MCF 10A (cell line): ENCODE results near the gene SMARCD1. TPM values are rescaled to one million over a fixed set of nuclear protein-coding genes. Genes with fewer than 3 reads are reported as not detected.

Source experiments
- BruUV-seq: library from RNA; stranded (reverse); fragments of 400-500 nt; replicated peaks from 2 replicates; lab custom pipeline; 2021; lab: Mats Ljungman, UMichigan
- CTCF ChIA-PET: fragments of 300-600 bp; sonication (Branson Sonifier 250); formaldehyde crosslinking; extraction: SDS; loops from one replicate; lab custom pipeline; 2021; ENCODE audit warnings: antibody characterized with exemption, inconsistent platforms; lab: Yijun Ruan, JAX
- POLR2A ChIA-PET: fragments of 300-600, 350-650 bp; sonication (Branson Sonifier 250); formaldehyde crosslinking; extraction: SDS; loops from one replicate; lab custom pipeline; 2020; ENCODE audit warnings: antibody characterized with exemption, inconsistent platforms; lab: Yijun Ruan, JAX
- DNase-seq: peaks from one replicate; pipeline ENCODE4 v3.0.0-alpha.2; 2018; ENCODE audit not compliant: unreplicated experiment
- H3K27ac Mint-ChIP-seq: one replicate; pipeline ENCODE4 v1.8.0; 2022; ENCODE audit warnings: mild to moderate bottlenecking, low read depth, mixed read lengths; ENCODE audit not compliant: unreplicated experiment
- H3K27me3 Mint-ChIP-seq: one replicate; pipeline ENCODE4 v1.8.0; 2022; ENCODE audit warnings: mixed read lengths; ENCODE audit not compliant: insufficient read depth, unreplicated experiment
- H3K36me3 Mint-ChIP-seq: one replicate; pipeline ENCODE4 v1.8.0; 2022; ENCODE audit warnings: mild to moderate bottlenecking, moderate library complexity, mixed read lengths; ENCODE audit not compliant: insufficient read depth, unreplicated experiment
- H3K4me1 Mint-ChIP-seq: one replicate; pipeline ENCODE4 v1.8.0; 2022; ENCODE audit warnings: mixed read lengths; ENCODE audit not compliant: insufficient read depth, unreplicated experiment
- H3K4me3 Mint-ChIP-seq: one replicate; pipeline ENCODE4 v1.8.0; 2022; ENCODE audit warnings: mild to moderate bottlenecking, moderate library complexity, mixed read lengths; ENCODE audit not compliant: unreplicated experiment
- H3K9me3 Mint-ChIP-seq: one replicate; pipeline ENCODE4 v1.8.0; 2022; ENCODE audit warnings: mixed read lengths; ENCODE audit not compliant: unreplicated experiment
- CTCF ChIP-seq: fragments of 200-600 bp; IDR thresholded peaks from one replicate; pipeline ENCODE4 v1.8.0; 2022; ENCODE audit warnings: antibody characterized with exemption, mild to moderate bottlenecking; ENCODE audit not compliant: unreplicated experiment
- intact Hi-C: fragments of 100-400 bp; cut with micrococcal nuclease; formaldehyde crosslinking; loops from 2 replicates; pipeline ENCODE4 v1.14.1; 2022
- total RNA-seq: library from RNA; stranded (reverse); gene quantifications from 2 replicates; pipeline ENCODE4 v1.2.3, GENCODE V29; 2022

Gene SMARCD1
- total RNA-seq, 1 experiment from 2014 or later = 58.7 TPM

GRCh38 chr12:50049254-50050118 is 35.7 kb upstream of the SMARCD1 start:
- H3K4me3 Mint-ChIP-seq = no peak overlapping the region
- TF ChIP-seq CTCF = no peak
- no peak for DNase-seq
- no peaks in the 10 kb centered on the region for H3K9me3 Mint-ChIP-seq
- intact Hi-C loops = no loop called here
- ChIA-PET CTCF (interaction anchor here (0.5 to 2.0 kb wide), 8 partner anchors 11 to 461 kb away, joined by 3 to 13 read pairs (median 4); no protein-coding TSS in a partner anchor), POLR2A (interaction anchor here (0.6 to 1.1 kb wide), 2 partner anchors 9 to 91 kb away, joined by 3 read pairs; no protein-coding TSS in a partner anchor)
- H3K4me1 Mint-ChIP-seq = no peaks in the 10 kb centered on the region
- no peak overlapping the region for H3K27ac Mint-ChIP-seq
- peaks cover 34% of the 10 kb centered on the region for H3K27me3 Mint-ChIP-seq
- no peaks in the 10 kb centered on the region for H3K36me3 Mint-ChIP-seq
- BruUV-seq = no TSS peak

GRCh38 chr12:50050119-50050385 is 35.1 kb upstream of the SMARCD1 start:
- Mint-ChIP-seq H3K27me3 (peaks cover 34% of the 10 kb centered on the region), H3K36me3 (no peaks in the 10 kb centered on the region), H3K4me3 (no peak overlapping the region), H3K4me1 (no peaks in the 10 kb centered on the region), H3K27ac (no peak overlapping the region), H3K9me3 (no peaks in the 10 kb centered on the region)
- CTCF ChIA-PET = interaction anchor here (0.5 to 2.0 kb wide), 7 partner anchors 11 to 461 kb away, joined by 3 to 13 read pairs (median 4); no protein-coding TSS in a partner anchor
- intact Hi-C loops = no loop called here
- no peak for TF ChIP-seq CTCF
- BruUV-seq = no TSS peak
- POLR2A ChIA-PET = interaction anchor here (1.1 kb wide), 1 partner anchor 91 kb away, joined by 3 read pairs; no protein-coding TSS in a partner anchor
- no peak for DNase-seq

GRCh38 chr12:50050410-50051098 is 34.6 kb upstream of the SMARCD1 start:
- BruUV-seq = no TSS peak
- Mint-ChIP-seq H3K36me3 (no peaks in the 10 kb centered on the region), H3K4me3 (no peak overlapping the region), H3K27me3 (peaks cover 34% of the 10 kb centered on the region), H3K27ac (no peak overlapping the region), H3K9me3 (no peaks in the 10 kb centered on the region), H3K4me1 (peaks cover 1% of the 10 kb centered on the region)
- intact Hi-C loops = no loop called here
- no peak for TF ChIP-seq CTCF
- ChIA-PET CTCF (interaction anchor here (0.5 to 2.0 kb wide), 8 partner anchors 12 to 462 kb away, joined by 3 to 13 read pairs (median 4); no protein-coding TSS in a partner anchor), POLR2A (interaction anchor here (1.1 kb wide), 1 partner anchor 92 kb away, joined by 3 read pairs; no protein-coding TSS in a partner anchor)
- DNase-seq = no peak
